Stromal cell of bone marrow (primary cell): ENCODE data around the gene MFSD6.
A peak's percentile ranks its signal among the peaks of the same experiment; 100 is the strongest.

Source experiments
- DNase-seq: peaks from one replicate; pipeline ENCODE4 v3.0.0-alpha.2; 2012; ENCODE audit warnings: low read depth

The MFSD6 gene

GRCh38 chr2:190440113-190440512, 32.0 kb downstream of the MFSD6 start:
- no peak for DNase-seq

GRCh38 chr2:190441564-190441963, 33.4 kb downstream of the MFSD6 start:
- no peak for DNase-seq

- DNase-seq = no peak
Observed at GRCh38 chr2:190443055-190443454, 34.9 kb downstream of the MFSD6 start.

- DNase-seq = peak; percentile 13
Observed at GRCh38 chr2:190443778-190444481, 35.8 kb downstream of the MFSD6 start.

GRCh38 chr2:190444976-190445375, 36.8 kb downstream of the MFSD6 start:
- no peak for DNase-seq

GRCh38 chr2:190446193-190446592, 38.0 kb downstream of the MFSD6 start:
- no peak for DNase-seq

- no peak for DNase-seq
Observed at GRCh38 chr2:190446750-190447516, 38.8 kb downstream of the MFSD6 start.

GRCh38 chr2:190447766-190448165, 39.6 kb downstream of the MFSD6 start:
- no peak for DNase-seq

- DNase-seq = no peak
Observed at GRCh38 chr2:190449925-190450324, 41.8 kb downstream of the MFSD6 start.

GRCh38 chr2:190450363-190450762, 42.2 kb downstream of the MFSD6 start:
- DNase-seq = no peak

GRCh38 chr2:190451561-190452176, 43.5 kb downstream of the MFSD6 start:
- DNase-seq = no peak

- DNase-seq = no peak
Observed at GRCh38 chr2:190452433-190452832, 44.3 kb downstream of the MFSD6 start.

GRCh38 chr2:190454795-190455194, 46.6 kb downstream of the MFSD6 start:
- DNase-seq = no peak

GRCh38 chr2:190455358-190456095, 47.4 kb downstream of the MFSD6 start:
- DNase-seq = no peak

- DNase-seq = no peak
Observed at GRCh38 chr2:190456833-190457232, 48.7 kb downstream of the MFSD6 start.

GRCh38 chr2:190457256-190457655, 49.1 kb downstream of the MFSD6 start:
- no peak for DNase-seq

- no peak for DNase-seq
Observed at GRCh38 chr2:190458352-190459107, 50.4 kb downstream of the MFSD6 start.

- DNase-seq = no peak
Observed at GRCh38 chr2:190459881-190460280, 51.7 kb downstream of the MFSD6 start.

- DNase-seq = no peak
Observed at GRCh38 chr2:190460487-190460886, 52.3 kb downstream of the MFSD6 start.

GRCh38 chr2:190462181-190462580, 54.0 kb downstream of the MFSD6 start:
- no peak for DNase-seq

GRCh38 chr2:190462611-190463010, 54.5 kb downstream of the MFSD6 start:
- no peak for DNase-seq

GRCh38 chr2:190465060-190465459, 56.9 kb downstream of the MFSD6 start:
- no peak for DNase-seq
